H54 (cell line): ENCODE measurements around the gene SMAD1.

Experiments used
- DNase-seq: peaks from one replicate; pipeline ENCODE4 v3.0.0; 2011; ENCODE audit warnings: low spot score, mixed read lengths; ENCODE audit not compliant: insufficient read length
- FAIRE-seq: peaks from 3 replicates; lab custom pipeline; 2011; peaks lifted over from hg19 to GRCh38; lab: Jason Lieb, UNC
- POLR2A ChIP-seq: IDR thresholded peaks from 2 replicates; pipeline ENCODE4 v1.6.1; 2011; ENCODE audit warnings: low read depth, mild to moderate bottlenecking, low read length

The SMAD1 gene

DNA sequence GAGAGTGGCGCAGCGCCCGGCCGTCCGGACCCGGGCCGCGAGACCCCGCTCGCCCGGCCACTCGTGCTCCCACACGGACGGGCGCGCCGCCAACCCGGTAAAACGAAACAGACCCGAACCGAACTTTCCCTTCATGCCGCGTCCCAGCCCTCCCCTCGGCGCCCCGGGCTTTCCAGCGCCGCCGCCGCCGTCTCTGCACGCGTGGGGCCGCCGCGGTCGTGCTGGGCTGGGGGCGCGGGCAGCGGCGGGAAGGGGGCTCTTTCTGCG, 222 bp downstream of the SMAD1 start:
- FAIRE-seq, result no peak
- no peak for TF ChIP-seq POLR2A
- no peak for DNase-seq

DNA sequence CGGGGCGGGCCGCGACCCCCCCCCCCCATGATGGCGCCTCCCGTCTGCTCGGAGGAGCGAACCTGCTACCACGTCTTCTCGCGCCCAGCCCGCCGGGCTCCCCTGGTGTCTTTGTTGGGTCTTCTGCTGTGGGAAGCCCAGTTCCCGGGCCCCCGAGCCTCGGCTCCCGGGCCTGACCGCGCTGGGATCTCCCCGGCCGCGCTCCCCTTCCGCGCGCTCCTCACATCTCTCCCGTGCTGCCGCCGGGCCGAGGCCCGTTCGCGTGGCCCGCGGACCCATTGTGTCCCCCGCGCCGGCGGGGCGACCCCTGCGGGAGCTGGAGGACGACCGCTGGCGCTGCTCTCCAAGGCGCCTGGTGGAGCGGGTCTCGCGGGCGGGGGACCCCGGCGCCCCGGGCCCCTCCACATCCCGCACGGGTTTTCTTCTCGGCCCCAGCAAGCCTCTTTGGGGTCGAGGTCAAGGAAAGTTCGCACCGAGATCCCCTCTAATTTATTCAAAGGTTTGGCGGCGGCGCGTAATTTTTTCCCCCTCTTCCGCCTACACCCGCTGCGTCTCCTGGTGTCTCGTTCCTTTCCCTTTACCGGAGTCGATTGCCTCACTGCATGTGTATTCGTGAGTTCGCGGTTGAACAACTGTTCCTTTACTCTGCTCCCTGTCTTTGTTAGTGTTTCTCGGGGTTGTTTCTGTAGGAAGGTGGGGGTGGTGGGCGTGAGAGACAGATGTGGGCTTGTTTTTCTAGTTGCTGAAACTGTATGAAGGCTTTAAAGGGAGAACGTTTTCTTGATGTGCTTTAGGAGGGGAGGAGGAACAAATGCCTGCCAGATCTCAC, 770 bp downstream of the SMAD1 start:
- FAIRE-seq (no peak), DNase-seq (peak; percentile 21)
- no peak for TF ChIP-seq POLR2A

DNA sequence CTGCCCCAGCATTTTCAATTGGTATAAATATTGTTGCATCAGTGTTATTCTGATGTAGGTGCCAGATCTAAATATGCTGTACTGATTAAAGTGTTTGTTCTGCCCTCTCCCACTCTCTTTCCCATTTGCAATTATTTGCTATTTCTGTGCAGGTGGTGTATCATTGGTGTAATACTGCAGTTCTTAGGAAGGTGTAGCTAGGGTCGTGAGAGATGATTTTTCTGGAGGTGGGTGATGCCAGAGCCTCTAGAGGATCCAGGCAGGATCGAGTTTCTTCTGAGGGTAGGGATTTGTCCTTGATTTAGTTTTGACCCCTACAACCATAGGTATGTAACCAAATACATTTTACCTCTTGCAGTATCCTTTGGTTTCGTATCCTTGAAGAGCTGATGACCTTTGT, 1.9 kb downstream of the SMAD1 start:
- TF ChIP-seq POLR2A, result no peak
- DNase-seq (no peak), FAIRE-seq (no peak)

DNA sequence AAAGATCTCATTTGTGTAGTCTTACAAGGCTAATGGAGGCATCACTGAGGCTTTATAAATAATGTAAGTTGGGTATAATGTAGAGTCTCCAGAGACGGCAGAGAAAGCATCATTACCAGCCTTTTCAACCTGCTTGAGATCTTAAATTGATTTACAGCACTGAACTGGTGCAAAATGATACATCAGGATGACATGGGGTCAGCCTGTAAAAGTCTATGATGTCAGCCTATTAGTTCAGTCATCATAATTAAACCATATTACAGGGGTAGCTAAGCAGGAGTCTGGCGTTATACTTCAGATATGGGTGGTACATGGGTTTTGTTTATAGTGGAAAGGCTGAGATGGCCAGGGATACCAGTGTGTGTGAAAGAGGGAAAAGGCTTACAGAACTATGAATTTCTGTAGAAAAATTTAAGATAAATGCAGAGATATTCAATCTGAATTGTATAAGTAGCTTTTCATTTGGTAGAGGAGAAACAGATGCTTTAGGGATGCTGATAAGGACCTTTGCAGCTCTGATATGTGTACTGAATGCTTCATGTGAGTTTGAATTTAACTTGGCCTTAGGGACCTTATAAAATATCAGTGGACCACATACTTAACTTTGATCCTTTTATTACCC, 2.7 kb downstream of the SMAD1 start:
- FAIRE-seq, result no peak
- no peak for TF ChIP-seq POLR2A

DNA sequence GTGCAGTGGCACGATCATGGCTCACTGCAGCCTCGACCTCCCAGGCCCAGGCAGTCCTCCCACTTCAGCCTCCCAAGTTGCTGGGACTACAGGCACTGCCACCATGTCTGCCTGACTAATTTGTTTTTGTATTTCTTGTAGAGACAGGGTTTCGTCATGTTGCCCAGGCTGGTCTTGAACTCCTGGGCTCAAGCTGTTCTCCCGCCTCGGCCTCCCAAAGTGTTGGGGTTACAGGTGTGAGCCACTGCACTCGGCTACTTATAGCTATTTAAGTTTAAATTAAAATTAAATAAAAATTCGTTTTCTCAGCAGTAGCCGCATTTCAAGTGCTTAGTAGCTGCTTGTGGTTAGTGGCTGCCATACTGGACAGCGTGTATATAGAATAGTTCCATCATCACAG, 3.5 kb downstream of the SMAD1 start:
- FAIRE-seq (no peak), DNase-seq (no peak)
- TF ChIP-seq POLR2A, result no peak

More for the DNA sequence above, 2.7 kb downstream of the SMAD1 start:
- DNase-seq, result no peak

DNA sequence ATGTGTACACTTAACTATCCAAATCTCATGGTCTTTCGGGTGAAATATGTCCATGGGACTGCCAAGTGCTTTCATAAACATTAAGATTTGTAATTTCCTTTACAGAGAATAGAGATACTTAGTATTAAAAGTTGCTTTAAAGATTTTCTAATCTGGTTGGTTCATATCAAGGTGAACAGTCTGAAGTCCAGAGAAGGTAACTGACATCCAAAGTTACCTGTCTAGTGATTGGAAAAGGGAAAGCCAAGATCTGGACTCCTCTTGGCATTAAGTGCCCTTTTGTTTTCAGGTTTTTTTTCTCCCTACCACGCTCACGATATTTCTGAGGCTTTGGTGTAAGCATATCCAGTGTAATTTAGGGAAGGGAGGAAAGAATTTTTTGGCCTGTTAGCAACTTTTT, 5.0 kb downstream of the SMAD1 start:
- no peak for TF ChIP-seq POLR2A
- FAIRE-seq (no peak), DNase-seq (no peak)

DNA sequence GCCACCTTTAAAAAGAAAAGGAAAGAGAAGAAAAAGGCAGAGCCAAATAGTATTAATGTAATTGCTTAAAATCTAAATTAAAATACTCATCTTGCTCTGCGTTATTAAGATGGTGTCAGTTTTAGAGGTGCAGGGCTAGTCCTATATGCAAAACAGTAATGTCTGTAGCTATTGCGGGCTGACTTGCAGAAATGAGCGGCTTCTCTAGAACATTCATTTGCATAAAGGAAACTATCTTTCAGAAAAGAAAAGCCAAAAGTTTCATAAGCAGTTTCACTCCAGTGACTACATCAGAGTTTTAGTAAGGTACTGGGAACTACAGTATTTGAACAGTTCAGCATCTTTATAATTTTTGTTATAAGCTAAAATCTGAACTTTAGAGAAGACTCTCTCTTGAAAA, 6.0 kb downstream of the SMAD1 start:
- DNase-seq, result no peak
- FAIRE-seq, result no peak
- TF ChIP-seq POLR2A, result no peak

DNA sequence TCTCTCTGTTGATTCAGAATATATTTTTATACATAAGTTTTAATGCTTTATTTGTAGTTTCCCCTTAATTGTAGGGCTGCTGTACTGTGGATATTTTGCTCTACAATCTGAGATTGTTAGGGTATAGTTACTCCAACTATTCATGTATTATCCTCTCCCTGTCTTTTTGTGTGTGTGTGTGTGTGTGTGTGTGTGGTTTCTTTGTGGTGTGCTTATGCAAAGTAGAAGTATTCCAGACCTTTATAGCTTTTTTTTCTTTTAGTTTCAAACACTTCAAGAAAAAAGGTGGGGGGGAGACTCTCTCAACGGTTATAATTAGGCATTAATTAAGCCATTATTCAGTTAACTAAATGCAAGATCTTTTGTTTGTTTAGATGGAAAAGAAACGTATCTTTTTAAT, 6.7 kb downstream of the SMAD1 start:
- DNase-seq (no peak), FAIRE-seq (no peak)
- no peak for TF ChIP-seq POLR2A

DNA sequence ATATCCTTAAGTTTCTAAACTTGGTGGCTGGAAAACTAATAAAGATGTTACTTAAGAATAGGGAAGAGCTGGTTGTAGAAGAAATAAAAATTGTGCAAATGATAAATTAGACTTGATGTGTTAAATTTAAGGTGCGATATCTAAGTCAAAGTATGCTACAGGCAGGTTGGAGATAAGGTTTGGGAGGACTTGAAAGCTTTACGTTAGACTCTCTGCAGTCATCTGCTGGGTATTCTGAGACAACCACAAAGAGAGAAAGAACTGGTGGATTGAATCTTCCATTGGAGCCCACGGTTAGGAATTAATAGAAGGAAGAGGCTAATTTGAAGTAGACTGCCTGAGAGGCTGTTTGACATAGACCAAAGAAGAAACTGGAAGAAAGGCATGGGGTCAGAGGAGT, 7.9 kb downstream of the SMAD1 start:
- no peak for TF ChIP-seq POLR2A
- FAIRE-seq, result no peak
- no peak for DNase-seq

DNA sequence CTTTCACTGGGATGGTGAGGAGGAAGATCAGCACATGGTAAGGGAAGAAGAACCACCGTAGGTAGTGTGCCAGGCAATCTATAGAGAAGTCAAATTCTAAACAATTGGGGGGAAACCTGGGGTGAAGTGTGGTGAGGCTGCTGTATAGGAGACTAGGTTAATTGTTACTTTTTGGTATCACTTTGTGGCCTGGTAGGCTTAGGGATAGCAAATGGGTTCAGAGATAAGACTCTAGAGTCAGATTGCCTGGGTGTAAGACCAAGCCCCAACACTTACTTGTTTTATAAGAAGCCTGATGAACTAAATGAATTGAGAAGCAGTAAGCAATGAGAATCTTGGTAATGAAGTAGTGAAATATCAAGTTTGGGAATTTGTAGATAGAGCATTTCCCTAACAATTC, 8.7 kb downstream of the SMAD1 start:
- TF ChIP-seq POLR2A, result no peak
- DNase-seq, result no peak
- no peak for FAIRE-seq

DNA sequence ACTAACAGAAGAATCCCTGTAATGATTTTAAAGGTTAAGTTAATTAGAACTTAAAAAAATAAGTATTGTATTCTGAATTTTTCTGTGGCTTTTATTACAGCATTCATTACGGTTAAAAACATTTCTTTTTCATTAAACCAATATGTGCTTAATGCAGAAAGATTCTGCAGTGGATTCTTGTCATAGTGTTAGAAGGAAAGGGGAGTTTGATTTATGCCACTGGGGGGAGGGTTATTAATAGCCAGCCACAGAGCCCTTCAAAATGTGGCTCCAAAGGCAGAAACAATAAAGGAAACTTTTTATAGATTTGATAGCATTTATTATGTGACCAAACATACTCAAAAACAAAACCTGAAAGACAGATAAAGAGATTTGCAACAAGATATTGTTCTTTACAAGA, 9.1 kb downstream of the SMAD1 start:
- FAIRE-seq (no peak), DNase-seq (no peak)
- TF ChIP-seq POLR2A, result no peak

DNA sequence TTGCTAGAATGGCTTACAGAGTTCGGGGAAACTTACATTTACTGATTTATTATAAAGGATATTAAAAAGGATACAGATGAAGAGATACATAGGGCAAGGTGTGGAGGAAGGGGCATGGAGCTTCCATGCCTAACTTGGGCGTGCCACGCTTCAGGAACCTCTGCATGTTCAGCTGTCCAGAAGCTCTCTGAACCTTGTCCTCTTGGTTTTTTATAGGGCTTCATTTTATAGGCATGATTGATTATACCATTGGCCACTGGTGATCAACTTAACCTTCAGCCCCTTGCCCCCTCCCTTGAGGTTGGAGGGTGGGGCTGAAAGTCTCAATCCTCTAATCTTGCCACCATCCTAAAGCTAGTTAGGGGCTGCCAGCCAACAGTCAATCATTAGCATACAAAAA, 10.7 kb downstream of the SMAD1 start:
- no peak for TF ChIP-seq POLR2A

DNA sequence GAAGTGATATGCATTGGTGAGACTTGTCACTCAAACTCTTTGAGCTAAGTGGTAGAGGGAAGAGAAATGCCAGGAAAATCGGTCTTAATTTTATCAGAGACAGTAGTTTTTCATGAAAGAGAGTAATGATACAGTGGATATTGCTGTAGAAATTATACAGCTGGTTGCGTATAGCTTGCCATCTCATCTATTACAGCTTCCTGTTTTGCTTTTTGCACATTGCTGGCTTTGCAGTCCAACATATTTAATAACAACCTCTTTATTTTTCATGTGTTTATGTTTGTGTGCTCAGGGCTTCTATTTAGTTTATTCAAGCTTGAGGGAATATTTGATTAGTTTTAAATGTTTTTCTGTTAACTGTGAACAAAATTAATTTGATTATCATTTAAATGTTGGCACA, 11.5 kb downstream of the SMAD1 start:
- FAIRE-seq, result no peak
- no peak for TF ChIP-seq POLR2A
- no peak for DNase-seq

More for the DNA sequence above, 10.7 kb downstream of the SMAD1 start:
- FAIRE-seq, result no peak
- DNase-seq, result no peak

DNA sequence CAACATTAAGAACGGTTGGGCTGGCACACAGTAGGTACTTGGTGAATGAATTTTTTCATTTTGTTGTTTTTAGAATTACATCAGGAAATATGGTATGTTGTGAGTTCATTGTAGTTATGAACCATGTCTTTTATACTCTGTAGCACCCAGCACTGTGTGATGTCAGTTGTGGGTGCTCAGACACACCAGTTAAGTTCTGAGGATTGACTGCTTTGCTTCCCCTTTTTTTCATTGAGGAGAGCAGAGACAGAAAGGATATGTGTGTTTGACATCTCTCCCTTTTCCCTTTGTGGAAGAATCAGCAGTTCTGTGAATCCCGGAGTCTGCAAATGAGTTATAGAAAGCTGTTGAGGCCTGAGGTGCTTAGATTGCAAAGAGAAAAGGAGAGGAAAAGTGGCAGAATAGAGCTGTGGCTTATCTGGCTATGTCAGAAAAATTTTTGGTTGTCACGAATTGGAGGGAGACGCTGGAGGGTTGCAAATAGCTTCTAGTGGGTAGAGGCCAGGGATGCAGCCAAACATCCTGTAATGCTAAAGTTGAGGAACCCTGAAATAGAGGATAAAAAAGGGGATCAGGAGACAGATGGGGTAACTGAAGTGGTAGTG, 13.1 kb downstream of the SMAD1 start:
- TF ChIP-seq POLR2A, result no peak
- DNase-seq (no peak), FAIRE-seq (no peak)

DNA sequence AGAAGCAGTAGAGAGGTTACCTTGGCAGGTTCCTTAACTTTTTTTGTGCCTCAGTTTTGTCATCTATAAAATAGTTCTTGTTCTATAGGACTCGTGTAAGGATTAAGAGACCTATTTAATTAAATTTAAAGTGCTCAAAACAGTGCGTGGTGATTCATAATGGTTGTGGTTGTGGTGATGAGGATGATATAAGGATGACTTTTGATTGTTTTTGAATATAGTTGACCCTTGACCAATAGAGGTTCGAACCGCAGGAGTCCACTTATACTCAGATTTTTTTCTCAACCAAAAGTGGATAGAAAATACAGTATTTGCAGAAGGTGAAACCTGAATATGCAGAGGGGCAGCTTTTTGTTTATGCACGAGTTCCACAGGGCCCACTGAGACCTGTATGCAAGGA, 14.6 kb downstream of the SMAD1 start:
- TF ChIP-seq POLR2A, result no peak
- DNase-seq, result no peak
- FAIRE-seq, result no peak
